Measurements from ENCODE around the gene CERS2.
"Not testable (repeated sequence)": the region's sequence is repeated elsewhere in the genome, so short reads cannot be mapped to it uniquely, and the experiment has no call there.

Gene CERS2

DNA sequence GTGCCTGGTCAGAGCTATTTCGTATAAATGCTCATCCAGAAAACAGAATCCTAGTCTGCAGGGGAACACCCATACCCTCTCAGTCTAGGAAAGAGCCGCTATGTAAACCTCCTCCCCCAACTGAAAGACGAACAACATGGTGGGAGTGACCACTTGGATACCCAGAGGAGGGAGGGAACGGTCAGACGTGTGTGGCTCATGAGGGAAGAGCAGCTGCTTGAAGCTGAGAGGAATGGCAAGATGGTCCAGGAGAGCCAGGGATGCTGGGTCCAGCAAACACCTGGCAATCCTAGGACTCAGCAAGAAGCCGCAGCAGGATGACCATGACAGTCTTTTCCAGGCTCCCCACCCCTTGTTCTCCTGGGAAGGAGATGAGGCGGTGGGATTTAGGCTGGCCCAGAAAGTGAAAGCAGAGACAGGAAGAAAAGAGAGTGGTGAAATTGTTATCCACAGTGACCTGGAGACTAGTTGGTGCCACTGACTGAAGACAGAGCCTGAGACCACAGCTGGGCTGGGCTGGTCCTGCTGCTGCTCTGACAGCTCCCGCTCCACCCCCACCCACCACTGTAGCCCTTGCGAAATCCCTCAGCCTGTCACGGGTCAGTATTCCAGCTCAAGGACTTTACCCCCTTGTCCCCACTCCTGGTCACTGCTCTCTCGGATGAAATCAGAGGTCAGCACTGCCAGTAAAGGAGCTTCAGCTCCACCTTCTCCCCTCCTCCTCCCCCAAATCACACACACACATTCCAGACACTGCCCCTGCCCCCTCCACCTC is 3.6 kb downstream of the CERS2 start:
- no peak for DNase-seq (ENCODE audit: low read depth in 2 of 2)

- no peak for DNase-seq (ENCODE audit: low read depth in 2 of 2)
Observed at GRCh38 chr1:150969626-150970025, 5.0 kb downstream of the CERS2 start.

DNA sequence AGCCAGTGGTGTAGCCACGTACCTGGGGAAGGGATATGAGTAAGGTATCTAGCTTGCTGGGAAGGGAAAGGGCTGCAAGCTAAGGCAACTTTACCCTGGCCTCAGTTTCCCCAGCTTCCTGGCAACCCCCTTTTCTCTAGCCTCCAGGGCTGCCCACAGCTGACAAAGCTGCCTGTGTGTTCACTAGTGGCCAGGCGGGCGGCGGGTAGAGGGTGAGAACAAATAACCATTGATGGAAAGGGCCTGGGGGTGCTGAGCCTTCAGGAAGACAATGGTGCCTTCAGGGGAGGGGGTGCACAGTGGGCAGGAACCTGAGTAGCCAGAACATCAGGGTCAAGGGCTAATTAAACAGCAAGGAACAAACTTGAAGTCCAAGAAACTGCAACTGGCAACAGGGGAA is 6.1 kb downstream of the CERS2 start:
- DNase-seq (ENCODE audit: low read depth in 2 of 2), result no peak

GRCh38 chr1:150967936-150968335 is 6.7 kb downstream of the CERS2 start:
- no peak for DNase-seq (ENCODE audit: low read depth in 2 of 2)

DNA sequence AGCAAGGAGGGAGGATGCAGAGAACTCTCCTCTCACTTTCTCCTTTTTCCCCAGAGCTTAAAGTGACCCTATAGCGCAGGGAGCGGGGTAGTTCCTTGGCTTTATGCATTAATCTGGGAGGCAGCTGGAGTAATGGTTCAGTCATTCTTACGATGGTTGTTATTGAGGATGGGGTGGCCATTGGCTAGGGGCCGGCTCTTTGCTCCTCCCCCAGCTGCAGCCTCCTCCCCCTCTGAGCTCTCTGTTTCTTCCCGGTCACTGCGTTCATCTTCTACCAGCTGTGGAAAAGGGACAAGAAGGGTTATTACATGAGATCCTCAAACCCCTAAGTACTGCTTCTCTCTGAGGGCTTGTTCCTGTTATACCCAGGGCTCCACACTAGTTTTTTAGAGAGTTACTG is 8.6 kb downstream of the CERS2 start:
- no peak for DNase-seq (ENCODE audit: low read depth in 2 of 2)

GRCh38 chr1:150965605-150966004 is 9.0 kb downstream of the CERS2 start:
- no peak for DNase-seq (ENCODE audit: low read depth in 2 of 2)

DNA sequence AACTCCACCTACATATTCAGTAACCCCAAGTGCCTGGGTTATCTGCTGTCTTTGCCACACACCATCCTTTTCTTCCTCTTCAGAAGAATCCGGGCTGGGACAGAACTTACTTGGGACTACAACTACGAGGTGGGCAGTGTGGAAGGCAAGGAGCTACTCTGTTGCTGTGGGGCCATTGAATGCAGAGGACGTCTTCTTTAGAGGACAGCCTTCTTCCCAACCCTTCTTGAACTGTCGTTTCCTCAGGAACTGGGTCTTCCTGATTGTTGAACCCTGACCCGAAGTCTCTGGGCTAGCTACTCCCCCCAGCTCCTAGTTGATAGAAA is 10.5 kb downstream of the CERS2 start:
- no peak for DNase-seq (ENCODE audit: low read depth in 2 of 2)

DNA sequence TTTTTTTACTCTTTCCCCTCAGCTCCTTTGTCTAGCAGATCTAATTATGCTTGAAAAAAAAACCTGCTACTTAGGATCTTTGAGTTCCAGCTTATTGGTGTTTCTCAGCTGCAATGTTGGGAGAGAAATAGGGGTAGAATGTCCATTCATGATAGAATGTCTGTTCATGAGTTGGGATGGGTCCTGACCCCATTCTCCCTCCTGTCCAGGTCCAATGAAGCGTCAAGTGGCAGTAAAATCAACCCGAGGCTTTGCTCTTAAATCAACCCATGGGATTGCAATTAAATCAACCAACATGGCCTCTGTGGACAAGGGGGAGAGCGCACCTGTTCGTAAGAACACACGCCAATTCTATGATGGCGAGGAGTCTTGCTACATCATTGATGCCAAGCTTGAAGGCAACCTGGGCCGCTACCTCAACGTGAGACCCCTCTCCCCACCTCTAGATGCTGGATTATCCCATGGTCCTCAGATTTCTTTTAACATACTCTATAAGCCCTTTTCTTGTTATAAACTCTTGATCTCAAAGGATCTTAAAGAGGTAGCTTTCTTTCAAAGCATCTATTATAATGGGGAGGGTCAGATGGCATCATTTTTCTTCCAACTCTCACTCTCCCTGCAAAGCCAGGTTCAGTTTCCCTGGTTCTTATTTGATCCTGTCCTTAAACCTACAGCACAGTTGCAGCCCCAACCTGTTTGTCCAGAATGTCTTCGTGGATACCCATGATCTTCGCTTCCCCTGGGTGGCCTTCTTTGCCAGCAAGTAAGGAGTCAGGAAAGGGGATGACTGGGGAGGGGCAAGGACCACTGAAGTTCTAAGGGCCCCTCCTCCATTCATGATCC is 11.1 kb downstream of the CERS2 start:
- DNase-seq (ENCODE audit: low read depth in 2 of 2), result no peak

- DNase-seq (ENCODE audit: low read depth in 2 of 2), result no peak
Observed at GRCh38 chr1:150961756-150962155, 12.9 kb downstream of the CERS2 start.

GRCh38 chr1:150960646-150961045 is 14.0 kb downstream of the CERS2 start:
- DNase-seq (ENCODE audit: low read depth in 2 of 2), result no peak

DNA sequence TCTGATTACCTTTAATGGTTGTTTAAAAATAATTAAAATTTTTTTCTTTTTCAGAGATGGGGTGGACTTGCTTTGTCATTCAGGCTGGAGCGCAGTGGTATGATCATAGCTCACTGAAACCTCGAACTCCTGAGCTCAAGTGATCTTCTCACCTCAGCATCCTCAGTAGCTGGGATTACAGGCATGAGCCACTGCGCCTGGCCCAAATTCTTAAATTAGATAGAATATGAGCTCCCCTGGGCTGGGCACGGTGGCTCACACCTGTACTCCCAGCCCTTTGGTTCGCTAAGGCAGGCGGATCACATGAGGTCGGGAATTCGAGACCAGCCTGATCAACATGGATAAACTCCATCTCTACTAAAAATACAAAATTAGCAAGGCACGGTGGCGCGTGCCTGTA is 17.0 kb downstream of the CERS2 start:
- DNase-seq (ENCODE audit: low read depth in 2 of 2), result no peak

- no peak for DNase-seq (ENCODE audit: low read depth in 2 of 2)
Observed at GRCh38 chr1:150955280-150955679, 19.4 kb downstream of the CERS2 start.

DNA sequence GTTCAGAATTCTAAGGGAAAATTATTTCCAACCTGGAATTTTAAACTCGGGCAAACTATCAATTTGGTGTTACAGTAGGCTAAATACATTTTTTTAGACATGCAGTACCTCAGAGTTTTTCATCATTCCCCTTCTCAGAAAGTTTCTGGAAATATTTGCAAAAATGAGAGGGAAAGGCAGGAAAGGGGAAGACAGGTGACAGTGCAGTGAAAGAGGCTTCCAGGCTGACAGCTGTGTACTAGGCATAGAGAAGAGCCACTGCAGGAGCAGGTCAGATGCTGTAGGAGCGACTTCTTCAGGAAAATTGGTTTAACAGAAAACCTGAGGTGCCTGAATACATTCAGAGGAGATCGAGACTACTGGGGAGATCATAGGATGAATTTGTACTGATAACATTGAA is 19.9 kb downstream of the CERS2 start:
- no peak for DNase-seq (ENCODE audit: low read depth in 2 of 2)

- no peak for DNase-seq (ENCODE audit: low read depth in 2 of 2)
Observed at GRCh38 chr1:150944856-150945255, 29.8 kb downstream of the CERS2 start.

DNA sequence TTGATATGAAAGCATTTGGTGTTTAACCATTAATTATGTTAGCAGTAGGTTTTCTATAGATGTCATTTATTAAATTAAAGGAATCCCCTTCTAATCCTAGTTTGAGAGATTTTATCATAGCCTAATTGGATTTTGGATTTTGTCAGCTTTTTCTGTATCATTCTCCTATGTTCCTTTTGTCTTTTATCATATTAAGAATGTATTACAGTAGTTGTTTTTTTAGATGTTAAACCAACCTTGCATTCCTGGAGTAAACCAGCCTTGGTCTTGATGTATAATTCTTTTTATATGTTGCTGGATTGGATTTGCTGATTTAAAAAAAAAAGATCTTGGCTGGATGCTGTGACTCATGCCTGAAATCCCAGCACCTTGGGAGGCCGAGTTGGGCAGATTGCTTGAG is 42.9 kb downstream of the CERS2 start:
- DNase-seq (ENCODE audit: low read depth in 2 of 2), result no peak

GRCh38 chr1:150928775-150929174 is 45.9 kb downstream of the CERS2 start:
- not testable (repeated sequence) for DNase-seq (ENCODE audit: low read depth in 2 of 2)

DNA sequence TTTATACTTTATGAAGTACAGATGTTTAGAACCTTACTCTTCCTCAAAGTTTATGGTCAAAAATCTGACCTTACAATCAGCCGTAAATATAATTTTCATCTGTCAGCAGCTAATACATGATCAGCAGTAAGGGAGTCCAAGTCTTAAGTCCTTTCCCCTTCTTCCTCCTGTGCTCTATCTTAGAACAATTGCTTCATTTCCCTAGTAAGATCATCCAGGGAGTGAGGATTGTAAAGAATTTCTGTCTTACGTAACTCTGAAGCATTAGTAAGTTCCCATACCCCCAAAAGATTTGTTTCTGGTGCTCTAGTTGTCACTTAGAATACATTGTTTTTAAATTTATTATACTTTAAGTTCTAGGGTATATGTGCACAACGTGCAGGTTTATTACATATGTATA is 46.3 kb downstream of the CERS2 start:
- no peak for DNase-seq (ENCODE audit: low read depth in 2 of 2)

DNA sequence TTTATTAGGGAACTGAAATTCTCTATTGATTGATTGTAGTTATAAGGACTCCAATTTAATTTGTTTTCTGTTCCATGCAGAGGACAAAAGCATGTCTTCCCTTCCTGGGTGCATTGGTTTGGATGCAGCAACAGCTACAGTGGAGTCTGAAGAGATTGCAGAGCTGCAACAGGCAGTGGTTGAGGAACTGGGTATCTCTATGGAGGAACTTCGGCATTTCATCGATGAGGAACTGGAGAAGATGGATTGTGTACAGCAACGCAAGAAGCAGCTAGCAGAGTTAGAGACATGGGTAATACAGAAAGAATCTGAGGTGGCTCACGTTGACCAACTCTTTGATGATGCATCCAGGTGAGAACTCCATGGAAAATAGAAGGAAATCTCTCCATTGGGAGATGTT is 47.0 kb downstream of the CERS2 start:
- DNase-seq (ENCODE audit: low read depth in 2 of 2), result no peak

- peak; percentile 87 to 94 for DNase-seq (ENCODE audit: low read depth in 2 of 2)
Observed at GRCh38 chr1:150926097-150926741, 48.4 kb downstream of the CERS2 start, which contains the start of gene SETDB1. Gene SETDB1, plus strand, starts transcription at chr1:150926363. Its CDS starts 1,352 bp downstream, at chr1:150927715.

GRCh38 chr1:150925080-150925479 is 49.6 kb downstream of the CERS2 start:
- DNase-seq (ENCODE audit: low read depth in 2 of 2), result peak in 1 of 2 donors; percentile 9

DNA sequence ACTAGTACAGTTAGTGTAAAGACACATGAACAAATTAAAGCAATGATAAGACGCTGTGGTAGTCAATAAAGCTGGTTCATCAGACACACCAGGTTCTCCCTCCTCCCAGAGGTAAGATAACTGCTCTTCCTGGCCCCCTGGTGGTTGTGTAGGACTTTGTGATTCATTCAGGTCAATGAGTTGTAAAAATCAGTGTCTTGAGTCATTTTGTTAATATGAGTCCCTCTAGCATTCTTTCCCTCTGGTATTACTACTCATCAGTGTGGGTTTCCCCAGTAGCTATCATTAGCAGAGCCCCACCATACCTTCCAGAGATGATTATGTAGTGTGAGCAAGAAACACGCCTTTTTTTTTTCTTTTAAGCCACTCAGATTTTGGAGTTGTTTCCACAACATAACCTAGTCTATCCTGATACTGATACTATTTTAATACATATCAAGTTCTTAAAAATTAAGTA is 52.1 kb downstream of the CERS2 start:
- peak; percentile 53 to 66 for DNase-seq (ENCODE audit: low read depth in 2 of 2)

DNA sequence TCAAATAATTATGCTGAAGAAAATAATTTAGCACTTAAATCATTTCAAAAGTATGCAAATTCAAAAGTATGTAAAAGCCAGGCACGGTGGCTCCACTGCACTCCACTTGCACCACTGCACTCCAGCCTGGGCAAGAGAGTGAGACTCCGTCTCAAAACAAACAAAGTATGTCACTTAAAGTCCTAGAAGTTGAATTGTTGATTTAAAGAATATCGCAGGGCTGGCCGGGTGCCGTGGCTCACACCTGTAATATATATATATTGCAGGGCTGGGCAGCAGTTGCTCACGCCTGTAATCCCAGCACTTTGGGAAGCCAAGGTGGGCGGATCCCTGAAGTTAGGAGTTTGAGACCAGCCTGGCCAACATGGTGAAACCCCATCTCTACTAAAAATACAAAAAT is 57.2 kb downstream of the CERS2 start:
- DNase-seq (ENCODE audit: low read depth in 2 of 2), result no peak

Data from stimulated activated CD8-positive, alpha-beta memory T cell treated with anti-CD3 and anti-CD28 coated beads, Interleukin-2, amount 100 ng/mL, for 48 hours (primary cell).